HCT116 (cell line): ENCODE results near the gene CHADL. TPM values are rescaled to one million over a fixed set of nuclear protein-coding genes. Genes with fewer than 3 reads are reported as not detected.
A peak's percentile ranks its signal among the peaks of the same experiment; 100 is the strongest.

ENCODE experiments used
- ATAC-seq: fragments of 200-7000 bp; cut with Tn5 transposase; 2 replicates; pipeline ENCODE4 v1.9.1; 2020; ENCODE audit warnings: mild to moderate bottlenecking, moderate library complexity
- BruUV-seq: library from RNA; stranded (reverse); fragments of 400-500 nt; replicated peaks from 2 replicates; lab custom pipeline; 2021; lab: Mats Ljungman, UMichigan
- CTCF ChIA-PET: fragments of 300-600 bp; sonication (Branson Sonifier 250); formaldehyde crosslinking; loops from one replicate; lab custom pipeline; 2021; ENCODE audit warnings: antibody characterized with exemption; lab: Charles Lee
- POLR2A ChIA-PET: fragments of 300-600, 350-600 bp; sonication (Branson Sonifier 250); formaldehyde crosslinking; loops from one replicate; lab custom pipeline; 2021; ENCODE audit warnings: antibody characterized with exemption; lab: Charles Lee
- RAD21 ChIA-PET, 2 experiments: fragments of 300-600 bp; sonication (Branson Sonifier 250); formaldehyde crosslinking; loops; one replicate each; lab custom pipeline; 2023; ENCODE audit warnings: low total read pairs in 2 of 2; ENCODE audit not compliant: uncharacterized antibody in 2 of 2, unreplicated experiment in 2 of 2, low non-redundant PET in 1 of 2; lab: Charles Lee
- DNase-seq: peaks from one replicate; pipeline ENCODE4 v3.0.0-alpha.2; 2010; ENCODE audit warnings: low read depth, low spot score
- H2AFZ ChIP-seq: fragments of 200-600 bp; shearing (Covaris generic), sonication (generic); 2 replicates; pipeline ENCODE4 v1.6.1; 2017; ENCODE audit warnings: low read depth, mixed run types, mixed read lengths, antibody characterized with exemption, low read length; ENCODE audit not compliant: poor library complexity, severe bottlenecking
- H3K27ac ChIP-seq: 2 replicates; pipeline ENCODE4 v1.5.1; 2012; ENCODE audit warnings: low read depth, low read length
- H3K27me3 ChIP-seq: fragments of 200-600 bp; sonication (generic); 2 replicates; pipeline ENCODE4 v1.6.1; 2016; ENCODE audit warnings: mixed run types, low read length, mixed read lengths; ENCODE audit not compliant: insufficient read depth
- H3K36me3 ChIP-seq, 2 experiments: fragments of 200-500 bp in 1 of 2; fragments of 200-600 bp in 1 of 2; sonication (Bioruptor generic) in 1 of 2; sonication (generic) in 1 of 2; 2 replicates each; pipeline versions ENCODE4 v1.5.1 to v1.6.1; 2014 to 2016; ENCODE audit warnings: low read length in 2 of 2, inconsistent platforms in 1 of 2, mixed read lengths in 1 of 2, mixed run types in 1 of 2; ENCODE audit not compliant: insufficient read depth in 2 of 2, control insufficient read depth in 1 of 2
- H3K4me1 ChIP-seq, 2 experiments: fragments of 200-600 bp in 1 of 2; sonication (generic) in 1 of 2; 2 replicates each; pipeline versions ENCODE4 v1.5.1 to v1.6.1; 2012 to 2017; ENCODE audit warnings: low read length in 2 of 2, inconsistent platforms in 1 of 2, mild to moderate bottlenecking in 1 of 2, mixed read lengths in 1 of 2, mixed run types in 1 of 2, moderate library complexity in 1 of 2; ENCODE audit not compliant: insufficient read depth in 2 of 2, control insufficient read depth in 1 of 2
- H3K4me2 ChIP-seq: fragments of 200-600 bp; sonication (generic); 2 replicates; pipeline ENCODE4 v1.6.1; 2017; ENCODE audit warnings: mixed run types, low read length, mixed read lengths
- H3K4me3 ChIP-seq, 2 experiments: fragments of 200-600 bp in 1 of 2; sonication (generic) in 1 of 2; replicated peaks in 1 of 2; 2 replicates each; pipeline ENCODE4 v1.5.1; 2011 to 2016; ENCODE audit warnings: low read length in 2 of 2, control low read depth in 1 of 2, low read depth in 1 of 2, mild to moderate bottlenecking in 1 of 2, mixed read lengths in 1 of 2, mixed run types in 1 of 2
- H3K79me2 ChIP-seq: fragments of 200-600 bp; sonication (generic); 2 replicates; pipeline ENCODE4 v1.6.1; 2017; ENCODE audit warnings: mild to moderate bottlenecking, mixed run types, low read length, moderate library complexity, mixed read lengths; ENCODE audit not compliant: insufficient read depth
- H3K9ac ChIP-seq: fragments of 200-600 bp; sonication (generic); 2 replicates; pipeline ENCODE4 v1.6.1; 2016; ENCODE audit warnings: low read length, mixed read lengths
- H3K9me2 ChIP-seq: fragments of 200-600 bp; sonication (generic), shearing (Covaris generic); 2 replicates; pipeline ENCODE4 v1.6.1; 2017; ENCODE audit warnings: mixed run types, mild to moderate bottlenecking, moderate library complexity; ENCODE audit not compliant: insufficient read depth
- H3K9me3 ChIP-seq, 2 experiments: fragments of 200-500 bp in 1 of 2; fragments of 200-600 bp in 1 of 2; sonication (Bioruptor generic) in 1 of 2; sonication (generic) in 1 of 2; 2 replicates each; pipeline ENCODE4 v1.6.1; 2014 to 2017; ENCODE audit warnings: low read length in 2 of 2, mixed read lengths in 2 of 2, inconsistent platforms in 1 of 2, low read depth in 1 of 2, mild to moderate bottlenecking in 1 of 2, mixed run types in 1 of 2, moderate library complexity in 1 of 2; ENCODE audit not compliant: control insufficient read depth in 1 of 2, insufficient read depth in 1 of 2
- H4K20me1 ChIP-seq: fragments of 200-600 bp; sonication (generic), shearing (Covaris generic); 2 replicates; pipeline ENCODE4 v1.6.1; 2017; ENCODE audit warnings: mixed run types, mild to moderate bottlenecking, moderate library complexity; ENCODE audit not compliant: insufficient read depth
- CEBPB ChIP-seq: IDR thresholded peaks from 2 replicates; pipeline ENCODE4 v1.6.1; 2012; ENCODE audit warnings: low read depth
- EGR1 ChIP-seq: IDR thresholded peaks from 2 replicates; pipeline ENCODE4 v1.6.1; 2012; ENCODE audit warnings: low read depth
- ELF1 ChIP-seq: IDR thresholded peaks from 2 replicates; pipeline ENCODE4 v1.6.1; 2012; ENCODE audit warnings: low read depth, borderline replicate concordance
- EZH2 ChIP-seq: fragments of 200-600 bp; sonication (generic); IDR thresholded peaks from 2 replicates; pipeline ENCODE4 v1.6.1; 2017; ENCODE audit warnings: antibody characterized with exemption, mixed run types
- POLR2AphosphoS5 ChIP-seq: IDR thresholded peaks from 2 replicates; pipeline ENCODE4 v1.6.1; 2011; ENCODE audit warnings: mild to moderate bottlenecking, low read depth, low read length, moderate library complexity
- RAD21 ChIP-seq: IDR thresholded peaks from 2 replicates; pipeline ENCODE4 v1.6.1; 2012; ENCODE audit warnings: low read depth, mild to moderate bottlenecking
- SP1 ChIP-seq: IDR thresholded peaks from 2 replicates; pipeline ENCODE4 v1.6.1; 2012; ENCODE audit warnings: low read depth
- ZFX ChIP-seq: fragments of 450-650 bp; IDR thresholded peaks from 2 replicates; pipeline ENCODE4 v1.6.1; 2017
- intact Hi-C: fragments of 100-400 bp; cut with micrococcal nuclease; formaldehyde crosslinking; loops from 2 replicates; pipeline ENCODE4 v1.10.0; 2022
- total RNA-seq: library from RNA; stranded (reverse); gene quantifications from one replicate; pipeline ENCODE4 v1.2.1, GENCODE V29; 2021; ENCODE audit not compliant: unreplicated experiment
- TF ChIP-seq, protein P1 (sequence below): IDR thresholded peaks from 2 replicates; pipeline ENCODE4 v1.6.1; 2011; ENCODE audit warnings: mild to moderate bottlenecking, low read length, moderate library complexity; ENCODE audit not compliant: insufficient replicate concordance; ENCODE audit errors: extremely low read depth
- TF ChIP-seq, protein P2 (sequence below): IDR thresholded peaks from 2 replicates; pipeline ENCODE4 v1.6.1; 2012
- TF ChIP-seq, protein P3 (sequence below), 3 experiments: fragments of 200-600 bp in 1 of 3; sonication (generic) in 1 of 3; IDR thresholded peaks in 2 of 3; conservative IDR thresholded peaks in 1 of 3; 2 replicates each; pipeline ENCODE4 v1.5.1; 2012 to 2017; ENCODE audit warnings: low read depth in 2 of 3, low read length in 2 of 3, antibody characterized with exemption in 1 of 3, borderline replicate concordance in 1 of 3, control low read depth in 1 of 3, mild to moderate bottlenecking in 1 of 3, mixed read lengths in 1 of 3, mixed run types in 1 of 3, moderate library complexity in 1 of 3; ENCODE audit not compliant: insufficient read depth in 1 of 3
- TF ChIP-seq, protein P4 (sequence below): IDR thresholded peaks from 2 replicates; pipeline ENCODE4 v1.6.1; 2012; ENCODE audit warnings: low read depth
- TF ChIP-seq, protein P5 (sequence below): IDR thresholded peaks from 2 replicates; pipeline ENCODE4 v1.6.1; 2012

The CHADL gene
- total RNA-seq, 1 experiment from 2014 or later = 0.47 TPM

DNA sequence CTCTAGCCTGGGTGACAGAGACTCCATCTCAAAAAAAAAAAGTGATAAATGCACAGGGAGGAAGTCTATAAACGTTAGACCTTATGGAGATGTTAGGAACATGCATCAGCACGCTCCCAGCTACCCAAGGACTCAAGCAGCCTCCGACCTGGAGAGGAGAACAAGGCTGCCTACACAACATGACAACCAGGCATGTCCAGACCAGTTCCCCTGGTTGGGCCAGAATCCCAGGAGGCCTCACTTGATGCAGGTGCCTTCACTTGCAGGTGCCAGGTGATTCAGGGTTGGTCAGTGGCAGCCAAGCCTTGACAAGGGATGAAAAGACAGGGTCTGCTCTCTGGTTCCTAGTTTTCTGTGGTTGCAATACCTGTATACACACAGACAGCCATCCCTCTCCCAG is 39.3 kb upstream of the CHADL start:
- intact Hi-C loops = no loop called here
- TF ChIP-seq POLR2AphosphoS5 (no peak), SP1 (no peak), CEBPB (no peak)
- TF ChIP-seq, protein P1, sequence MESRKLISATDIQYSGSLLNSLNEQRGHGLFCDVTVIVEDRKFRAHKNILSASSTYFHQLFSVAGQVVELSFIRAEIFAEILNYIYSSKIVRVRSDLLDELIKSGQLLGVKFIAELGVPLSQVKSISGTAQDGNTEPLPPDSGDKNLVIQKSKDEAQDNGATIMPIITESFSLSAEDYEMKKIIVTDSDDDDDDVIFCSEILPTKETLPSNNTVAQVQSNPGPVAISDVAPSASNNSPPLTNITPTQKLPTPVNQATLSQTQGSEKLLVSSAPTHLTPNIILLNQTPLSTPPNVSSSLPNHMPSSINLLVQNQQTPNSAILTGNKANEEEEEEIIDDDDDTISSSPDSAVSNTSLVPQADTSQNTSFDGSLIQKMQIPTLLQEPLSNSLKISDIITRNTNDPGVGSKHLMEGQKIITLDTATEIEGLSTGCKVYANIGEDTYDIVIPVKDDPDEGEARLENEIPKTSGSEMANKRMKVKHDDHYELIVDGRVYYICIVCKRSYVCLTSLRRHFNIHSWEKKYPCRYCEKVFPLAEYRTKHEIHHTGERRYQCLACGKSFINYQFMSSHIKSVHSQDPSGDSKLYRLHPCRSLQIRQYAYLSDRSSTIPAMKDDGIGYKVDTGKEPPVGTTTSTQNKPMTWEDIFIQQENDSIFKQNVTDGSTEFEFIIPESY = no peak
- H3K9me2 ChIP-seq = no peaks in the 10 kb centered on the region
- no peaks in the 10 kb centered on the region for H3K9me3 ChIP-seq
- H3K9ac ChIP-seq = no peak overlapping the region
- BruUV-seq = no TSS peak
- H3K36me3 ChIP-seq = peaks cover 42 to 65% of the 10 kb centered on the region in 2 experiments
- ChIA-PET RAD21 (no interaction called here), CTCF (no interaction called here), POLR2A (no interaction called here)
- DNase-seq = no peak
- H3K27me3 ChIP-seq = no peaks in the 10 kb centered on the region
- peak overlapping the region; percentile 40 for H3K27ac ChIP-seq
- H2AFZ ChIP-seq = no peak overlapping the region
- no peak overlapping the region for H3K4me2 ChIP-seq
- ATAC-seq = no peak
- no peak overlapping the region for H3K4me3 ChIP-seq
- no peaks in the 10 kb centered on the region for H4K20me1 ChIP-seq
- H3K79me2 ChIP-seq = peaks cover 87% of the 10 kb centered on the region
- H3K4me1 ChIP-seq = peaks cover 7 to 12% of the 10 kb centered on the region in 2 experiments; a peak in 3 of 4 replicates

DNA sequence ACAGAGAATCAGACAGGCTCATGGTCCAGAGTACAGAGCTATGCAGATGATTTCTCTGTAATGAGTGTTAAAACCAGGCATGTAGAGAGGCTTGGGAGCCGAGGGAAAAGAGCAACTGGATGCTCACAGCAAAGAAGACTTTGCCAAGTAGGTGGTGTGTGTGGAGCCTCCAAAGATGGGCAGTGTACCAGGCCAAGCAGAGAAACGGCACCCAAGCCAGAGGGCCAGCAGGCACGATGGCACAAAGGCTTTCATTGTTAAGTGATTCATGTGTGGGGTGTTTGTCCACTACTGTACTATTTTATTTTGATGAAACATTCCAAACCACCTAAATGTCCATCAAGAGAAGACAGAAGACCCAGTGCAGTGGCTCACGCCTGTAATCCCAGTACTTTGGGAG is 34.1 kb upstream of the CHADL start:
- no TSS peak for BruUV-seq
- H3K4me1 ChIP-seq = no peaks in the 10 kb centered on the region
- no peaks in the 10 kb centered on the region for H4K20me1 ChIP-seq
- POLR2A ChIA-PET = interaction anchor here (1.5 kb wide), 1 partner anchor 11 kb away, joined by 3 read pairs; no protein-coding TSS in a partner anchor
- intact Hi-C loops = no loop called here
- no peak overlapping the region for H3K27ac ChIP-seq
- H3K4me2 ChIP-seq = no peak overlapping the region
- peaks cover 46 to 57% of the 10 kb centered on the region in 2 experiments for H3K36me3 ChIP-seq
- no peak overlapping the region for H3K9ac ChIP-seq
- H3K9me3 ChIP-seq = no peaks in the 10 kb centered on the region
- H3K9me2 ChIP-seq = no peaks in the 10 kb centered on the region
- RAD21 ChIA-PET = no interaction called here
- no peak overlapping the region for H2AFZ ChIP-seq
- no peak overlapping the region for H3K4me3 ChIP-seq
- ATAC-seq (no peak), DNase-seq (no peak)
- no peaks in the 10 kb centered on the region for H3K27me3 ChIP-seq
- CTCF ChIA-PET = no interaction called here
- peaks cover 64% of the 10 kb centered on the region for H3K79me2 ChIP-seq
- TF ChIP-seq EZH2 (no peak), ZFX (no peak), RAD21 (no peak), EGR1 (no peak), ELF1 (no peak)
- TF ChIP-seq, protein P2, sequence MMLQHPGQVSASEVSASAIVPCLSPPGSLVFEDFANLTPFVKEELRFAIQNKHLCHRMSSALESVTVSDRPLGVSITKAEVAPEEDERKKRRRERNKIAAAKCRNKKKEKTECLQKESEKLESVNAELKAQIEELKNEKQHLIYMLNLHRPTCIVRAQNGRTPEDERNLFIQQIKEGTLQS = no peak
- TF ChIP-seq, protein P3, sequence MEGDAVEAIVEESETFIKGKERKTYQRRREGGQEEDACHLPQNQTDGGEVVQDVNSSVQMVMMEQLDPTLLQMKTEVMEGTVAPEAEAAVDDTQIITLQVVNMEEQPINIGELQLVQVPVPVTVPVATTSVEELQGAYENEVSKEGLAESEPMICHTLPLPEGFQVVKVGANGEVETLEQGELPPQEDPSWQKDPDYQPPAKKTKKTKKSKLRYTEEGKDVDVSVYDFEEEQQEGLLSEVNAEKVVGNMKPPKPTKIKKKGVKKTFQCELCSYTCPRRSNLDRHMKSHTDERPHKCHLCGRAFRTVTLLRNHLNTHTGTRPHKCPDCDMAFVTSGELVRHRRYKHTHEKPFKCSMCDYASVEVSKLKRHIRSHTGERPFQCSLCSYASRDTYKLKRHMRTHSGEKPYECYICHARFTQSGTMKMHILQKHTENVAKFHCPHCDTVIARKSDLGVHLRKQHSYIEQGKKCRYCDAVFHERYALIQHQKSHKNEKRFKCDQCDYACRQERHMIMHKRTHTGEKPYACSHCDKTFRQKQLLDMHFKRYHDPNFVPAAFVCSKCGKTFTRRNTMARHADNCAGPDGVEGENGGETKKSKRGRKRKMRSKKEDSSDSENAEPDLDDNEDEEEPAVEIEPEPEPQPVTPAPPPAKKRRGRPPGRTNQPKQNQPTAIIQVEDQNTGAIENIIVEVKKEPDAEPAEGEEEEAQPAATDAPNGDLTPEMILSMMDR (IDR thresholded peaks at IDR 0.05 in 2 of 3, conservative IDR thresholded peaks at IDR 0.05 in 1 of 3; ENCODE audit: borderline replicate concordance in 1 of 3, insufficient read depth in 1 of 3, low read depth in 2 of 3, low read length in 2 of 3) = no peak
- TF ChIP-seq, protein P4, sequence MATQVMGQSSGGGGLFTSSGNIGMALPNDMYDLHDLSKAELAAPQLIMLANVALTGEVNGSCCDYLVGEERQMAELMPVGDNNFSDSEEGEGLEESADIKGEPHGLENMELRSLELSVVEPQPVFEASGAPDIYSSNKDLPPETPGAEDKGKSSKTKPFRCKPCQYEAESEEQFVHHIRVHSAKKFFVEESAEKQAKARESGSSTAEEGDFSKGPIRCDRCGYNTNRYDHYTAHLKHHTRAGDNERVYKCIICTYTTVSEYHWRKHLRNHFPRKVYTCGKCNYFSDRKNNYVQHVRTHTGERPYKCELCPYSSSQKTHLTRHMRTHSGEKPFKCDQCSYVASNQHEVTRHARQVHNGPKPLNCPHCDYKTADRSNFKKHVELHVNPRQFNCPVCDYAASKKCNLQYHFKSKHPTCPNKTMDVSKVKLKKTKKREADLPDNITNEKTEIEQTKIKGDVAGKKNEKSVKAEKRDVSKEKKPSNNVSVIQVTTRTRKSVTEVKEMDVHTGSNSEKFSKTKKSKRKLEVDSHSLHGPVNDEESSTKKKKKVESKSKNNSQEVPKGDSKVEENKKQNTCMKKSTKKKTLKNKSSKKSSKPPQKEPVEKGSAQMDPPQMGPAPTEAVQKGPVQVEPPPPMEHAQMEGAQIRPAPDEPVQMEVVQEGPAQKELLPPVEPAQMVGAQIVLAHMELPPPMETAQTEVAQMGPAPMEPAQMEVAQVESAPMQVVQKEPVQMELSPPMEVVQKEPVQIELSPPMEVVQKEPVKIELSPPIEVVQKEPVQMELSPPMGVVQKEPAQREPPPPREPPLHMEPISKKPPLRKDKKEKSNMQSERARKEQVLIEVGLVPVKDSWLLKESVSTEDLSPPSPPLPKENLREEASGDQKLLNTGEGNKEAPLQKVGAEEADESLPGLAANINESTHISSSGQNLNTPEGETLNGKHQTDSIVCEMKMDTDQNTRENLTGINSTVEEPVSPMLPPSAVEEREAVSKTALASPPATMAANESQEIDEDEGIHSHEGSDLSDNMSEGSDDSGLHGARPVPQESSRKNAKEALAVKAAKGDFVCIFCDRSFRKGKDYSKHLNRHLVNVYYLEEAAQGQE = no peak
- TF ChIP-seq, protein P5, sequence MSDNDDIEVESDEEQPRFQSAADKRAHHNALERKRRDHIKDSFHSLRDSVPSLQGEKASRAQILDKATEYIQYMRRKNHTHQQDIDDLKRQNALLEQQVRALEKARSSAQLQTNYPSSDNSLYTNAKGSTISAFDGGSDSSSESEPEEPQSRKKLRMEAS = no peak
